HuH-7 (cell line): ENCODE results near the gene MIS18A.
A peak's percentile ranks its signal among the peaks of the same experiment; 100 is the strongest.
"Not testable (repeated sequence)": the region's sequence is repeated elsewhere in the genome, so short reads cannot be mapped to it uniquely, and the experiment has no call there.

ENCODE experiments used
- DNase-seq: peaks from one replicate; pipeline ENCODE4 v3.0.0; 2011; ENCODE audit warnings: low spot score

MIS18A gene

DNA sequence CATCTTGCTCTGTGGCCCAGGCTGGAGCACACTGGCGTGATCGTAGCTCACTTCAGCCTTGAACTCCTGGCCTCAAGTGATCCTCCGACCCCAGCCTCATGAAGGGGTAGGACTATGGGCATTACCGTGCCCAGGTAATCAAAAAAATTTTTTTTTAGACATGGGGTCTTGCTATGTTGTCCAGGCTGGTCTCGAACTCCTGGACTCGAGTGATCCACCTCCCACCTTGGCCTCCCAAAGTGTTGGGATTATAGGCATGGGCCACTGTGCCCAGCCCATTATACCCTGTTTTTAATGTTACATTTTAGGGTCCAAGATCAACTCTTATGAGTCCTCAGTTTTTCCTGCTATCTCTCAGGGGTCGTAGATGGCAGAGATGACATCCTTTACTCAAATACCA, 26.1 kb upstream of the MIS18A start:
- no peak for DNase-seq

DNA sequence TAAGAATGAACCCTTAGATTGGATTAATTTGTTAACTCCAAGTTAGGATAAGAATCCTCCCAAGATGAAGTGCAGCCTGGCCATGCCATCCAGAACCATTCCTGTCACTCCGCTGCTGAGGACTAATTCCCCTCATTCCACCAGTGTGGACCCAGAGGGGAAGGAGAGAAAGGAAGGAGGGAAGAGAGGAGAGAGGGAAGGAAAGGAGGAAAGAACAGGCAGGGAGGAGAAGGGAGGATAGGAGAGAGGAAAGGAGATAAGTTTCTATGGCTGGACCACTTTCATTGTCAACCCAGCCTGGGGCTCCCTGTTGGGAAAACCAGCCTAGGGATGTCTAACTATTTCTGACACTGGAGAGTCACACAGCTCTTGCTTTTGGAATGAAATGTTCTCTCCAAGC, 24.5 kb upstream of the MIS18A start:
- DNase-seq = no peak

DNA sequence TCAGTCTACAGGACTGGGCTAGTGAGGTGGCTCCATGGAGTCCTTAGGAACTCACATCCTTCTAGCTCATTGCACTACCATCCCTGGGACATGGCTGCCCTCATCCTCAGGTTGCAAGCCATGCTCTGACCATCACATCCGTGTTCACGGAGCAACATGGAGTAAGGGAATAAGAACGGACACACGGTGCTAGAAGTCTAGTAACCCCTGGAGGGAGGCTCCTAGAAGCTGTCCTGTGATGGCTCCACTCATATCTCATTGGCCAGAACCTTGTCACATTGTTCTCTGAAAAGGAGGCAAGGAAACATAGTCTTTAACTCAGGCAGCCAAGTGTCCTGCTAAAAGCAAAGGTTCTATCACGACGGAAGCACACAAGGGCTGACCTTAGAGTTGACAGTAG, 23.7 kb upstream of the MIS18A start:
- no peak for DNase-seq

DNA sequence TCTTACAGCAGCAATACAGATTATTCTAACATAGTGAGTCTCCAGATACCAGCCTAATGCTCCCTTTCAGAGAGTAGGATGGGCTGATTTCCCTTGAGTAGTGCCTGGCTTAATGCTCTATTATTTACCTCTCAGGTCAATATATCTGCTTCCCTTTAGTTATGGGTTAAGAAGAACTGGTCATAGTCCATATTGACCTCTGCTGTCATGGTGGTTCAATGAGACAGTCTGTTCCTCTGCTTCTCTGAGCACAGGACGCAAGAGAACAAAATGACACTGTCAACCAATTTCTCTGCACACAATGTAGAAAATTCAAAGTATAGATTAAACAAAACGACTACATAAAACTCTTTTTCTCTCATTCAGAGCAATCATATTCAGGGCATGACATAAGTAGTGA, 22.7 kb upstream of the MIS18A start:
- no peak for DNase-seq

DNA sequence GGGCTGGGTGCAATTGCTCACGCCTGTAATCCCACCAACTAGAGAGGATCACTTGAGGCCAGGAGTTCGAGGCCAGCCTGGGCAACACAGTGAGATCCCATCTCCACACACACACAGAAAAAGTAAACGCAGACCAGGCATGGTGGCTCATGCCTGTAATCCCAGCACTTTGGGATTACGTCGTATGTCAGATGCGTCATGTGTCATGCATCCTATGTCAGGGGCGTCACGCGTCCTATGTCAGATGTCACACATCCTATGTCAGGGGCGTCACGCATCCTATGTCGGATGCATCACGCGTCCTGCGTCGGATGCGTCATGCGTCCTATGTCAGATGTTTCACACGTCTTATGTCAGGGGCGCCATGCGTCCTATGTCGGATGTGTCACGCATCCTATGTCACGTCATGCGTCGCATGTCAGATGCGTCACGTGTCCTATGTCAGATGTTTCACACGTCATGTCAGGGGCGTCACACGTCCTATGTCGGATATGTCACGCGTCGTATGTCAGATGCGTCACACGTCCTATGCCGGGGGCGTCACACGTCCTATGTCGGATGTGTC, 21.4 kb upstream of the MIS18A start:
- DNase-seq = no peak

DNA sequence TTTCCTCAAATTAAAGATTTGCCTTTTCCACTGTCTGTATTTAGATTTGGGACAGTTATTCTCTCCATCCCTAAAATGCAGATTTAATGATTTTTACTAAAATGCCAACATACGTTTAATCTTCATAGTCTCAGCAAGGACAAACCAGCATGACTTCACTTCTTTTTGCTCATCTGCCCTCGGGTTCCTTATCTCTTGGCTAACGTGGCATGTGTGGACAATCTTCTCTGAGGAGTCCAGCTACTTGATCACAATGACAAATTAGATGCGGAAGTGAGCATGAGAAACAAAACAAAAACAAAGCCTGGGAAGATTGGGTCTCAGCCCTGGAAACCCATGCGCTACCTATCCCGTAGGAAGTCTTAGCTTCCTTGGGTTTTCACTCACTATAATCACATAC, 20.8 kb upstream of the MIS18A start:
- no peak for DNase-seq

DNA sequence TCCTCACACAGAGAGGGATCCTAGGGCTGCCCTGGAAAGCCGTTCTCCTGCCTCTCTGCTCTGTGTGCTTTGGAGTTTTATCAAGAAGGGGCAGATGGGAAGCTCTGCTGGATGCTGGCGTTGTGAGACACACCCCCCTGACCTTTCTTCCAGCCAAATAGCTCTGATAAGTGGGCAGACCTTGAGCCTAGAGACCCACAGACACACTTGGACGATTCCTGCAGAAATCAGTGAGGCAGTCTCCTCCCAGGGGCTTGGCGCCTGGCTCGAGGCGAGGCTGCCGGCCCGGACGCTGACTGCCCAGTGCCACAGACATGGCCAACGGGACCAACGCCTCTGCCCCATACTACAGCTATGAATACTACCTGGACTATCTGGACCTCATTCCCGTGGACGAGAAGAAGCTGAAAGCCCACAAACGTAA, 19.8 kb upstream of the MIS18A start, which contains the start of gene MRAP:
TSS of gene MRAP (plus strand) at position 198 of the 424 bp plus-strand sequence. CDS start at position 315, 117 bp downstream.
- DNase-seq = no peak

DNA sequence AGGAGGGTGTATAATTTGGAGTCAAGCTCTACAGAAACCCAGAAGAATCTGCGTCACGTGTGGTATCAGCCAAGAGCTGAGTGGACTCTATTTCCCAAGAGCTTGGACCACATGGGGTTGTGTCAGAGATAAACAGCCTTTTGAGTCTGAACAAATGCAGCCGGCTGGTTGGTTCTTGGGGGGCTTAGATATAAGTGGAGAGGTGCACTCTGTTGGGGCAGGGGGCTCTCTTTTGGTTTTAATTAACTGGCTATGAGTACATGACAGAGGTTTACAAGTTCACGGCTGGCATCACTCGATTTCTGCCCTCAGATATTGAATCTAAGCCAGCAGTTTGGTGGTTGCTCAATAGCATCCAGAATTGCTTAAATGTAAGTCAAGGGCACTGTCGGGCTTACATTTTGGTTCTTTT, 19.3 kb upstream of the MIS18A start:
- DNase-seq = no peak

DNA sequence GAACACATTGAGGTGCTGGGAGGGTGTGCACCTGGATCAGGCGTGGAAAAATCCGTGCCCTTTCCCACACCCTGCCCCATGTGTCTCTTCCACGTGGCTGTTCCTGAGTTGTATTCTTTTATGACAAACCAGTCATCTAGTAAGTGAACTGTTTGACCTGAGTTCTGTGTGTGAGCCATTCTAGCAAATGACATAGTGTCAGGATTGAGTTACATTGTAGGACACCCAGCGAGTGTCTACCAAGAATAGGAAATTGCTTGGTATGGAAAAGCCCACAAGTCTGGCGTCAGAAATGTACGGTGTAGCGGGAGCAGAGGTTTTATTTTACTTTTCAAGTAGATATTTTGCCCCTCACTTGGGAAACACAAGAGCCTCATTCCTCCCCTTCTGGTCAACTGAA, 18.6 kb upstream of the MIS18A start:
- DNase-seq = no peak

DNA sequence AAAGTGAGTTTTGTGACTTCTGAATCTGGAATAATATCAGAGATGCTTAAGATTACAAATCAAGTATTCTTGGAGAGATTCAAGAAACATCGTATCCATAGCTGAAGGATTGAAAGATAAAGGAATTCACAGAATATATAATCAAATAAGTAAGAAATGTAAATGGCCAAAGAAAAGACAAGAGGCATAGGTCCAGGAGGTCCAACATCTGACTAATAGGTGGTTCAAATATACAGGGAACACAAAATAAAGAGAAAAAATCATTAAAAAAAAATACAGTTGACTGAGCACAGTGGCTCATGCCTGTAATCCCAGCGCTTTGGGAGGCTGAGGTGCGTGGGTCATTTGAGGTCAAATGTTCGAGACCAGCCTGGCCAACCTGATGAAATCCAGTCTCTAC, 6.6 kb upstream of the MIS18A start:
- no peak for DNase-seq

DNA sequence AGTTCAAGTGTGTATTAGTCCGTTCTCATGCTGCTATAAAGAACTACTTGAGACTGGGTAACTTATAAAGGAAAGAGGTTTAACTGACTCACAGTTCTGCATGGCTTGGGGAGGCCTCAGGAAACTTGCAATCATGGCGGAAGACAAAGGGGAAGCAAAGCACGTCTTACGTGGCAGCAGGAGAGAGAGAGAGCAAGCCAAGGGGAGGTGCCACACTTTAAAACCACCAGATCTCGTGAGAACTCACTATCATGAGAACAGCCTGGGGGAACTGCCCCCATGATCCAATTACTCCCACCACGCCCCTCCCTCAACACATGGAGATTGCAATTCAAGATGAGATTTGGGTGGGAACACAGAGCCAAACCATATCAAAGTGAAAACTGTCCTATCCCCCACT, 4.1 kb upstream of the MIS18A start:
- no peak for DNase-seq

DNA sequence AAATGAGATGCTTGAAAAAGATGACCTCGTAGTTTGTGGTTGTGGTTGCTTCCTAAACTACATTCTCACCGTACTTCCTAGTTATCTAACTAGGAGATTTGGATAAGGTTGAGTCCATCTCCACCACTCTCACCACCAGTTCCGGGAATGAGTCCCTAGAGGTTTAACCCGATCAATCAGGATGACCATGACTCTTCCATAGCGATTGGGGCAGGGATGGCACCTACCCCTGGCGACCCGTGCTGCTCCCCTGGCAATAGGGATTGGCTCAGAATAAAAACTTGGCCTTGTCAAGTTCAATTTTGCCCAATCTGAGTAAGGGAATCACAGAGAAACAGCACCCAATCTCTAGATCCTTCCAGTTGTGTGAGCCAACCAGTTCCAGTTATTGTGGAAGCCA, 2.7 kb upstream of the MIS18A start:
- no peak for DNase-seq

DNA sequence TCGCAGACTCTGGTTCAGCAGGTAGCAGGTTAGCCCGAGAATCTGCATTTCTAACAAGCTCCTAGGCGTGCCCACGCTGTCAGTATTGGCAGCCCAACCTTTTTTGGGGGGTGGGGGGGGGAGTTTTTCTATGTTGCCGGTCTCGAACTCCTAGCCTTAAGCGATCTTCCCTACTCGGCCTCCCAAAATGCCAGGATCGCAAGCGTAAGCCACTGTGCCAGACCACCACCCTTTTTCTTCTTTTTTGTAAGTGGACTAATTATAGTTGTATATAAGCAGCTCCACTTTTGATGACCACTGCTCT, 480 bp upstream of the MIS18A start:
- no peak for DNase-seq

DNA sequence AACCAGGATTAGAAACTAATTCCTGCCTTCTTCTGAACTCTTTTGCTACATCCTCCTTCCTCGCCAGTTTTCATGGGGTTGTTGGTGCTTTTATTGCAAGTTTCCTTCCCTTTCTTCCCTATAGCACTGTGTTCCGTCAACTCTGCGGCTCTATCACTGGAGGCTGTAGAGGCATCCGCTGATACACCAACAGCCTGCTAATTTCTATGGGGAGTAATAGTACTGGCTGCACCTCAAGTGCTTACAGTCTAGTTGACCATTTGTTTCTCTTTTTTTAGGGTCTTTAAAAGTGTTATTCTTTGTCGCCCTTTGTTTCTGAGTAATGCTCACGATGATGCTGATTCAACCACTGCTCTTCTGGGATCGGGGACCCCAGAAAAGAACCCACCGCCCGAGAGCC, 746 bp downstream of the MIS18A start:
- peak; percentile 12 for DNase-seq

DNA sequence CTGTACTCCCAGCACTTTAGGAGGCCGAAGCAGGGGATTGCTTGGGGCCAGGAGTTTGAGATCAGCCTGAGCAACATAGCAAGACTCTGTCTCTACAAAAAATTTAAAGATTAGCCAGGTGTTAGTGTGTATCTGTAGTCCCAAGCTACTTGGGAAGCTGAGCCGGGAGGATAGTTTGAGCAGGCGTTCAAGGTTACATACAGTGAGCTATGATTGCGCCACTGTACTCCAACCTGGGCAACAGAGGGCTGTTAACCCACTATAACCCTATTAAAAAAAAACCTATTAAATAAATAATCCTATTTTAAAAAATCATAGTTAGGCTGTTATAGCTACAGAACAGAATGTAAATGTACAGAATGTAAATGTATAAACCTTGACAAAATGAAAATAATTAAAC, 2.2 kb downstream of the MIS18A start:
- no peak for DNase-seq

DNA sequence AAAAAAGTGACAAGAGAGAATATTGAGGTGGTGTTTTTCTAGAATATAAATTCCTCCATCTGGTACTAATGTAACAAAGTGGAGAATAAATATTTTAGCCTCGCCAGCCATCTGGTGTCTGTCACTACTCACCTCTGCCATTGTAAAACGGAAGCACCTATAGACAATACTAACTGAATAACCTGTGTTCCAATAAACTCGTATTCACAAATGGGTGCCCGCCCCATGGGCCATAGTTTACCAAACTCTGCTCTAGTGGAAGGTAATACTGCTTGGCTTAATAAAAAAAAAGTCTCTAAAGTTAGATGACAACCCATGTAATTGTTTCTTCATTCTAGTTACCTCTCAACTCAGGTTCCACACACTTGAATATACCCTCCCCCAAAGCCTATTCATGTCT, 8.1 kb downstream of the MIS18A start:
- no peak for DNase-seq

DNA sequence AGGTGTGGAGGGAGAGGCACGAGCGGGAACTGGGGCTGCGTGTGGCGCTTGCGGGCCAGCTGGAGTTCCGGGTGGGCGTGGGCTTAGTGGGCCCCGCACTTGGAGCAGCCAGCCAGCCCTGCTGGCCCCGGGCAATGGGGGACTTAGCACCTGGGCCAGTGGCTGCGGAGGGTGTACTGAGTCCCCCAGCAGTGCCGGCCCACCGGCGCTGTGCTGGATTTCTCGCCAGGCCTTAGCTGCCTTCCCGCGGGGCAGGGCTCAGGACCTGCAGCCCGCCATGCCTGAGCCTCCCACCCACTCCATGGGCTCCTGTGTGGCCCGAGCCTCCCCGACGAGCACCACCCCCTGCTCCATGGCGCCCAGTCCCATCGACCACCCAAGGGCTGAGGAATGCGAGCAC, 13.5 kb downstream of the MIS18A start:
- not testable (repeated sequence) for DNase-seq

DNA sequence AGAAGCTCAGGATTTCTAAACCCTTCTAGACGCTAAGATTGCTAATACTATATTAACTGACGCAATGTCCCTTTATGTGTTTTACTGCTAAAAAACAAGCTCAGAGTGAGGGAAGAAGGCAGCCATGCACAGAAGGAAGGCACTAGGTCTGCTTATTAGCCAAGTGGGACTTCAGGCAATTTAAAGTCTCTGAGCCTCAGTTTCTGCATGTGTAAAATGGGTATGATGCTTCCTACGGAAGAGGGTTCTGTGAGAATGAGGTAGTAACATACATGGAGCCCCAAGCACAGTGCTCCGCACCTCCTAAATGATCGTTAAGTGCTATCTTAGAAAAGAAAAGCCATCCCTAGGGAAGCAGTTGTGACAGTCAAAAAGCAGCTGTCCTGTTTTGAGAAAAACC, 16.9 kb downstream of the MIS18A start:
- no peak for DNase-seq

DNA sequence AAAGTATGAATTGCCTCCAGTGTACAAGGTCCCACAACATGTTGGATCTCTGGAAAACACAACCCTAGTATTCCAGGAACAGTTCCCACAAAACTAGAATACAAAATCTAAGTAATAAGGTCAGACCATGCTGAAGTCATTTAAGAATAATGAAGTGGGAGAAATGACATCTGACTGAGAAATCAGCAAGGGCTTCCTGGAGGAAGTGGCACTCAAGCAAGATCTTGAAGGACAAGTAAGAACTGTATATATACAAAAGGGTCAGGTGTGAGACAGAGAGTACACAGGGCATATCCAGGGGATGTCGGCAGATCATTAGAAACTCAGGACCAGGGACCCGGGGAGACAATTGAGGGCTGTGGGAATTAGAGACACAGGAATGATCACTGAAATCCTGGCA, 18.7 kb downstream of the MIS18A start:
- DNase-seq = no peak

DNA sequence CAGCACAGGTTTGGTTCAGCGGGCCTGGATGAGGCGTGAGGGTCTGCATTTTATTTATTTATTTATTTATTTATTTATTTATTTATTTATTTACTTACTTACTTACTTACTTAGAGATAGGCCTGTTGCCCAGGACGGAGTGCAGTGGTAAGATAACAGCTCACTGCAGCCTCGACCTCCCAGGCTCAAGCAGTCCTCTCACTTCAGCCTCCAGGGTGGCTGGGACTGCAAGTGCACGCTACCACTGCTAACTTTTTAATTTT, 20.1 kb downstream of the MIS18A start:
- not testable (repeated sequence) for DNase-seq

DNA sequence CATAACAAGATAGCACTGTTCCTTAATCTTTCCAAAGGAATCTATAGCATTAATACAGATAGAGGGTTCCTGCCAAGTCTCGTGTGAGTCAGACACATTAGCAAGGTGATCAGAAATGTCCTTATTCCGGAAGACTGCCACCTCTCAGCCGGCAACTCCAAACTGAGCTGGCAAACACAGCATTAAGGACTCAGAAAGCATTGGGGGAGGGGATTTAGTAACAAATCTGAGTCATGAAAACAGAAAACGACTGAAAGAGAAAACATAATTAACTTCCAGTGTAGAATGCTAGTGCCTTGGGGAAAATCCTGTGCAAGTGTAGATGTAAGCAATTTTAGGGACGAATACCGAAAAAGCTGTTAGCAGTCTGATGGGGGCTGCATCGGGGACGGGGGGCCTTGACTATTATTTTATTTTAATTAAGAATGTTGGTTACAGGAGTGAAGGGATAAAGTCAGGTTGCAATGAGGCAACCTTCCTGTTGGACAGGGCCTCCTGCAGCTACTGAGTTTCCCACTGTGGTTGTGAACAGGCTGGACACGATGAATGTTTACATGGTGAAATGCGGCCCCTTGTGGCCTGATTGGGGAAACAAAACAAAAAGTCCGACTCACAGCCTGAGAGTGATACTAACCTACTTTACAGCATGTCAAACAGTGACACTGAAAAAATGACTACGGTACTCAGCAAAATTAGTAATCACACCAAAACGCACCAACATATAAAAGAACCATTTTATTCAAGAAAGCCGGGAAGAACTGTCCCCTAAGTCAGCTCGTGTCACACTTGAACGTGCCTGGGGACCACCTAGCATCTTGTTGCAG, 20.7 kb downstream of the MIS18A start:
- peak; percentile 71 for DNase-seq

DNA sequence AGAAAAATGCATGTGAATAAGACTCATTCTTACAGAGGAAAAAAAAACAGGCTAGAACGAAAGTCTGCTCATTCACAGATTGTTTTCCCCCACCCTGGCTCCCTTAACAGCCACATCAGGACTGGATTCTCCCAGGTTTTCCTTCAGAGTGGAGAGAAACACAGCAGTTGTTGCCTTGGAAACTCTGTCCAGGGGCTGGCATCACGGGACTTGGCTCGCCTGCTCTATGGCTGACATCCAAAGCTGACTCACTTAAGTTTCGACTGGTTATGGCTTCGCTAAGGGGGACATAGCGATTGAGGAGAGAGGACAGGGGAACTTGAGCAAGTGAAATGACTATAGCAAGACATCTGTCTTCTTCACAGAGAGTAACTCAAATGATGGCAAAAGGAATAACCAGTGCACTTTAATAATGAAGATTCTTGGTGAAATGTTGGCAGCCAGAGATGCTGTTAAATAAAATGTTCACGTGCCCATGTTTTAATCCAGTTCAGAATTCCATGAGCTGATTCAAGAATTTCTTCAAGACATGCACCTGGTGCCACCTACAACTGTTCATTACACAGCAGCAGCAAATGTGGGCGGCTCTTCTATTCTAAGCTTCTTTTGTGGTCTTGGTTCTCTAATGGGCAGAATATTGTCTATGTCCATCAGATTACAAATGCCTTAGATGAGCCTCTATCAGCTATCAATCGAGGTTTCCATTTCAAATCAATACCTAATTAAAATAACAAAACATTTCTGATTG, 21.8 kb downstream of the MIS18A start:
- no peak for DNase-seq

DNA sequence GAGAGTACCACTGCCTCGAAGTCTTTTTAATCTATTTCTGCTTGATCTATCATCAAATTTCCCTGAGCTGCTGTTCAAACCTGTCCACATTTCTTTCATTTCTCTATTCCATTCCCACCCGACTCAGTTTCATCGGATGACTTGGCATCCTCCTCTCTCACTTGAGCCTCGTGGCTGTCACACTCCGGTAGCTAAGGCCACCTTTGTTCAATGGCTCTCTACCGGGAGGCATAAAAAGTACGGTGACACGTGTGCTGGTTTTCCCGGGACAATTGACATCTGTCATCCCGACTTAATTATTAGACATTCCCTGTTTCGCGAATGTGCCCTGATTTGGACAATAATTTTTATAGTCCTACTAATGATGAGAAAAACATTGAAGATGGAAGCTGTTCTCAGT, 22.6 kb downstream of the MIS18A start:
- DNase-seq = no peak

DNA sequence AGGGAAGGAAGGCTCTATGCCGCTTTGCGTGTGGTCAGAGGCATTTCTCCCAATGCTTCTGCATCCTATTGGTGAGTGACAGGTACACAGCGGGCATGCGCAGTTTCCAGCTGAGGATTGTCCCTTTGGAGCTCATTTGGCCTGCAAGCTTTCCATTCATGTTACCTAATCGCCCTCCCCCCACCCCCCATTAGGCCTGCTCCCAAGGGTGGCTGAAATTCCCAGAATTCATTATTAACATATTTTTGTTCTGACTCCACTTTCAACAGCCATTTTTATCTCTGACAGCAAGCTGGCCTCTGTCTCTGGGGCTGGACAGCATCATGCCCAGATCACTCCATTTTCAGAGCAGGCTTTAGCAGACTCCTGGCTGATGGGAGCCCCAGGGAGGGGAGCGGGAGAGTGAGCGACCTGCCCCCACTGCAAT, 25.6 kb downstream of the MIS18A start:
- DNase-seq = no peak
